SK-N-SH (cell line): Measurements from ENCODE around the gene CDC73.

ENCODE experiments used
- CTCF ChIP-seq: fragments of 200-600 bp; sonication (generic); IDR thresholded peaks from 2 replicates; pipeline ENCODE4 v1.6.1; 2017; ENCODE audit warnings: antibody characterized with exemption, mild to moderate bottlenecking, moderate library complexity
- EP300 ChIP-seq, 2 experiments: IDR thresholded peaks; 2 replicates each; pipeline versions ENCODE4 v1.4.0 to v1.6.1; 2012; ENCODE audit warnings: borderline replicate concordance in 1 of 2, low read depth in 1 of 2, low read length in 1 of 2

GRCh38 chr1:193114485-193115095, 7.2 kb upstream of the CDC73 start:
- TF ChIP-seq CTCF = no peak
- no peak for TF ChIP-seq EP300 (IDR thresholded peaks at IDR 0.05; ENCODE audit: borderline replicate concordance in 1 of 2, low read depth in 1 of 2, low read length in 1 of 2)
